Smooth muscle cell (in vitro differentiated cells): ENCODE measurements around the gene C14orf93. TPM values are rescaled to one million over a fixed set of nuclear protein-coding genes. Genes with fewer than 3 reads are reported as not detected.

Experiments used
- DNase-seq: peaks from one replicate; lab custom pipeline; 2025; ENCODE audit not compliant: unreplicated experiment; lab: John Stamatoyannopoulos, UW
- H2AFZ ChIP-seq: fragments of 200-600 bp; sonication (generic); 2 replicates; pipeline ENCODE4 v1.6.0; 2016; ENCODE audit warnings: antibody characterized with exemption, low read depth, mild to moderate bottlenecking
- H3F3A ChIP-seq: fragments of 200-600 bp; sonication (generic); 2 replicates; pipeline ENCODE4 v1.6.0; 2017; ENCODE audit warnings: antibody characterized with exemption, low read depth
- H3K27ac ChIP-seq: fragments of 200-600 bp; sonication (generic); 2 replicates; pipeline ENCODE4 v1.5.1; 2016; ENCODE audit warnings: low read depth, mild to moderate bottlenecking
- H3K27me3 ChIP-seq: fragments of 200-600 bp; sonication (generic); 2 replicates; pipeline ENCODE4 v1.6.1; 2016; ENCODE audit warnings: low read depth, mild to moderate bottlenecking
- H3K36me3 ChIP-seq: fragments of 200-600 bp; sonication (generic); 2 replicates; pipeline ENCODE4 v1.5.1; 2016; ENCODE audit warnings: low read depth
- H3K4me1 ChIP-seq: fragments of 200-600 bp; sonication (generic); 2 replicates; pipeline ENCODE4 v1.5.1; 2016; ENCODE audit warnings: low read depth
- H3K4me2 ChIP-seq: fragments of 200-600 bp; sonication (generic); 2 replicates; pipeline ENCODE4 v1.6.0; 2016; ENCODE audit warnings: mild to moderate bottlenecking
- H3K4me3 ChIP-seq: fragments of 200-600 bp; sonication (generic); 2 replicates; pipeline ENCODE4 v1.5.1; 2016; ENCODE audit warnings: mild to moderate bottlenecking
- H3K79me2 ChIP-seq: fragments of 200-600 bp; sonication (generic); 2 replicates; pipeline ENCODE4 v1.6.0; 2016; ENCODE audit warnings: low read depth, mild to moderate bottlenecking
- H3K9ac ChIP-seq: fragments of 200-600 bp; sonication (generic); 2 replicates; pipeline ENCODE4 v1.6.0; 2016; ENCODE audit warnings: low read depth
- H3K9me3 ChIP-seq: fragments of 200-600 bp; sonication (generic); replicated peaks from 2 replicates; pipeline ENCODE4 v1.5.1; 2016; ENCODE audit warnings: low read depth
- H4K20me1 ChIP-seq: fragments of 200-600 bp; sonication (generic); 2 replicates; pipeline ENCODE4 v1.6.0; 2016; ENCODE audit warnings: low read depth
- WGBS: methylation state at CpG from one replicate; pipeline ENCODE4 v1.1.7; 2016; ENCODE audit warnings: low lambda C conversion rate; 5-methylcytosine and 5-hydroxymethylcytosine counted together
- polyA plus RNA-seq: library from polyadenylated mRNA; unstranded; fragments of >200 nt; fragmentation: Nextera tagmentation; extraction: Ambion mirVana; gene quantifications from 2 replicates; pipeline ENCODE4 v1.2.1, GENCODE V29; 2016
- total RNA-seq: library from RNA; depleted of rRNA; stranded (reverse); fragments of >200 nt; gene quantifications from 2 replicates; pipeline ENCODE4 v1.2.3, GENCODE V29; 2014
- TF ChIP-seq, protein P1 (sequence below): fragments of 200-600 bp; sonication (generic); IDR thresholded peaks from 2 replicates; pipeline ENCODE4 v1.5.1; 2017; ENCODE audit warnings: borderline replicate concordance, mild to moderate bottlenecking, antibody characterized with exemption; ENCODE audit not compliant: insufficient read depth, poor library complexity, severe bottlenecking

Gene C14orf93
- total and polyA plus RNA-seq, 2 experiments from 2014 or later: 6.7 to 10.2 TPM

DNA sequence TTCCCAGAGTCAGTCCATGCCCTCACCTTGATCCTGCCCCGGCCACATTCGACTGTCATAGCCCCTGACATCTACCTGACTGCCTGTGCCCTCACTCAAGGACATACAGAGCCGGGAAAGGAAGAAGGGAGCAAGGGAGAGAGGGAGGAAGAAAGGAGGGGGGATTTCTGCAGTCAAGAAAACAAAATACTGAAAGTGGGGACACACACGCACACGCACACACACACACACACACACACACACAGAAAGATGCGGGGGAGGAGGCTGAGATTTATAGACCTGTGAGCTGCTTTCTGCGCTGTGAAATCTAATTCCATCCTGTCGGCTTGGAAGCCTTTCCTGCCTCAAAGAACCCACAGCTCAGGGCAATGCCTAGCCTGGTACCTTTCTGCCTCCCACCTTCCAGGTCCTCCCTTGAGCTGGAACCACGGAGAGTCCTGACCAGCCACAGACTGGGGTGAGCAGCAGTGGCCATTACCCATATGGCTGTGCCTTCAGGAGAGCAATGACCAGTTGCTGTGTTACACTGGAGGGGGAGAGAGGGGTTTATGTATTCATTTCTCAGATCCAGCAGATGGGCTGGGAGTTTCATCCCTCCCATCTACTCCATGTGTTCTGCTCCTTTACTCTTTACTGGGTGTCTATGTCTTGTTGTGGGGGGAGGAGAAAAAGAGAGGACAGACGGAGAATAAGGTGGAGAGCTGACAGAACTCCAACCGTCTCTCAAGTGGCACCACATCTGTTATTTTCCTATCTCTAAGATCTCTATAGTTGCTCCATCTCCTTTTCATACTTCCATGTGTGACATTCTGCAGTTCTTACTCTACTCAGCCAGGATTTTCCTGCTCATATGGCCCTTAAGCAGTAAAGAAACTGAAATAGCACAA is 12.9 kb downstream of the C14orf93 start:
- TF ChIP-seq, protein P1, sequence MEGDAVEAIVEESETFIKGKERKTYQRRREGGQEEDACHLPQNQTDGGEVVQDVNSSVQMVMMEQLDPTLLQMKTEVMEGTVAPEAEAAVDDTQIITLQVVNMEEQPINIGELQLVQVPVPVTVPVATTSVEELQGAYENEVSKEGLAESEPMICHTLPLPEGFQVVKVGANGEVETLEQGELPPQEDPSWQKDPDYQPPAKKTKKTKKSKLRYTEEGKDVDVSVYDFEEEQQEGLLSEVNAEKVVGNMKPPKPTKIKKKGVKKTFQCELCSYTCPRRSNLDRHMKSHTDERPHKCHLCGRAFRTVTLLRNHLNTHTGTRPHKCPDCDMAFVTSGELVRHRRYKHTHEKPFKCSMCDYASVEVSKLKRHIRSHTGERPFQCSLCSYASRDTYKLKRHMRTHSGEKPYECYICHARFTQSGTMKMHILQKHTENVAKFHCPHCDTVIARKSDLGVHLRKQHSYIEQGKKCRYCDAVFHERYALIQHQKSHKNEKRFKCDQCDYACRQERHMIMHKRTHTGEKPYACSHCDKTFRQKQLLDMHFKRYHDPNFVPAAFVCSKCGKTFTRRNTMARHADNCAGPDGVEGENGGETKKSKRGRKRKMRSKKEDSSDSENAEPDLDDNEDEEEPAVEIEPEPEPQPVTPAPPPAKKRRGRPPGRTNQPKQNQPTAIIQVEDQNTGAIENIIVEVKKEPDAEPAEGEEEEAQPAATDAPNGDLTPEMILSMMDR: no peak
- peaks cover 7% of the 10 kb centered on the region for H3K4me1 ChIP-seq
- H3K9me3 ChIP-seq: no peaks in the 10 kb centered on the region
- WGBS: 76% methylated on average over 11 of the region's 11 CpGs
- H4K20me1 ChIP-seq: no peaks in the 10 kb centered on the region
- no peak overlapping the region for H3K9ac ChIP-seq
- H3K27ac ChIP-seq: no peak overlapping the region
- no peak overlapping the region for H2AFZ ChIP-seq
- H3K4me2 ChIP-seq: no peak overlapping the region
- no peak overlapping the region for H3K4me3 ChIP-seq
- no peaks in the 10 kb centered on the region for H3F3A ChIP-seq
- H3K27me3 ChIP-seq: no peaks in the 10 kb centered on the region
- H3K36me3 ChIP-seq: no peaks in the 10 kb centered on the region
- H3K79me2 ChIP-seq: no peaks in the 10 kb centered on the region
- no peak for DNase-seq

DNA sequence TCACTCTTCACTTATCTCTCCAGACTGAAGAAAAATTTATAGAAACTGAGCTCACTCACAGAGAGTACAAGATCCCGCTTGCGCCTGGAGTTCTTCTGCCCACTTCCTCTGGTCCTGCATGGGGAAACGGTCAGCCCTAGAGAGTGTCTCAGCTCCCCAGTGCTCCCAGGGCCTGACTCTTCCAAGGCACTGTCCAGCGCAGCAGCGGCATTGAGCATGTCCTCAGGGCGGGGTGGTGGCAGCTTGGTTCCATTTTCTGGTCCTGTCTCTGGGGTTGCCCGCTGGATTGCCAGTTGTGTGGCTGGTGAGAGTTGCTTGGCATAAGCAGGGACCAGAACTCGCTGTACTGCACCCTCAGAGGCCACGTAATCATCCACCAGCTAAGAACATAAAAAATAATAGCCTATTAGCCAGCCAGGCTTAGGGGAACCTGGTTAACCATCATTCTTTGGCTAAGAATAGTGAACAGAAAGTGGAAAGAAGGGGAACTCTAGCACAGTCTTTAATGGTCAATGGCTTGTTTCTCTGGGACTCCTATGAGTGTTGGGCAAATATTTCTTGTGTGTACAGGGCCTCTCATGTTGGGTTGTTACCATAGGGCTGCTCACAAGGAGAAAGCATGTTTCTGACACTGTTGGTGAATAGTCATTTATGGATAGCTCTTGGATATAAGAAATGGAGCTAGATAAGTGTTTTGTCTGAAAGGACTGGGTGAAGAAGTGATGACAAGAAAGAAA is 13.9 kb downstream of the C14orf93 start:
- H3K4me2 ChIP-seq: no peak overlapping the region
- no peaks in the 10 kb centered on the region for H4K20me1 ChIP-seq
- no peaks in the 10 kb centered on the region for H3K9me3 ChIP-seq
- DNase-seq: no peak
- H3K79me2 ChIP-seq: no peaks in the 10 kb centered on the region
- no peak overlapping the region for H3K27ac ChIP-seq
- TF ChIP-seq, protein P1: no peak
- no peaks in the 10 kb centered on the region for H3K36me3 ChIP-seq
- H3K4me1 ChIP-seq: peaks cover 7% of the 10 kb centered on the region
- H3K9ac ChIP-seq: no peak overlapping the region
- 84% methylated on average over 9 of the region's 9 CpGs for WGBS
- no peak overlapping the region for H3K4me3 ChIP-seq
- no peaks in the 10 kb centered on the region for H3K27me3 ChIP-seq
- H3F3A ChIP-seq: no peaks in the 10 kb centered on the region
- no peak overlapping the region for H2AFZ ChIP-seq

DNA sequence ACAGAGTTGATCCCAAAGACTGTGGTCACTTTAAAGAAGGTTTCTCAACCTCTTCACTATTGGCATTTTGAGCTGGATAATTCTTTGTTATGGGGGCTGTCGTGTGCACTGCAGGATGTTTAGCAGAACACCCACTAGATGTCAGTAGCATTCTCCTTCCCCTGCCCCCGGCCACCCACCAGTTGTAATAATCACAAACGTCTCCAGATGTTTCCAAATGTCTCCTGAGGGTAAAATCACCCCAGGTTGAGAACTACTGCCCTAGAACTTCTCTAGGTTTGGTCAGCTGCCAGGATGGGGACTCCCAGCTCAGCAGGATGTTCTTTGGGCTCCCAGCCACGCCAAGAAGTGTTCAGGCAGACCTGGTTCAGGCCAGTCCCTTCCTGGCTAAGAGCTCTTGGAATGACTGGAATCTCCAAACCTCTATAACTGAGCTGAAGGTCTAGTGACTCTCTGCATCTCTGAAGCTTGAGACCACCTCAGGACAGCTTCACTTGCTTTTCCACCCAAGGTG is 15.1 kb downstream of the C14orf93 start:
- WGBS: 13% methylated on average over 4 of the region's 4 CpGs
- no peak for DNase-seq
- no peaks in the 10 kb centered on the region for H3K27me3 ChIP-seq
- no peak overlapping the region for H2AFZ ChIP-seq
- H3K9me3 ChIP-seq: no peaks in the 10 kb centered on the region
- H4K20me1 ChIP-seq: no peaks in the 10 kb centered on the region
- H3K4me2 ChIP-seq: no peak overlapping the region
- no peak overlapping the region for H3K27ac ChIP-seq
- no peaks in the 10 kb centered on the region for H3K36me3 ChIP-seq
- no peak overlapping the region for H3K4me3 ChIP-seq
- H3F3A ChIP-seq: no peaks in the 10 kb centered on the region
- H3K9ac ChIP-seq: no peak overlapping the region
- H3K4me1 ChIP-seq: peaks cover 7% of the 10 kb centered on the region
- no peaks in the 10 kb centered on the region for H3K79me2 ChIP-seq
- TF ChIP-seq, protein P1: peak; percentile 31
